HL-60 (cell line): ENCODE data around the gene SETBP1.

Source experiments
- GABPA ChIP-seq: IDR thresholded peaks from 2 replicates; pipeline ENCODE4 v1.6.1; 2012; ENCODE audit warnings: low read depth
- POLR2AphosphoS5 ChIP-seq: IDR thresholded peaks from 2 replicates; pipeline ENCODE4 v1.6.1; 2012; ENCODE audit warnings: low read depth
- TF ChIP-seq, protein P1 (sequence below): IDR thresholded peaks from one replicate; pipeline ENCODE4 v1.5.1; 2011; ENCODE audit warnings: low read length, control low read depth, inconsistent platforms; ENCODE audit not compliant: insufficient read depth

- TF ChIP-seq, protein P1, sequence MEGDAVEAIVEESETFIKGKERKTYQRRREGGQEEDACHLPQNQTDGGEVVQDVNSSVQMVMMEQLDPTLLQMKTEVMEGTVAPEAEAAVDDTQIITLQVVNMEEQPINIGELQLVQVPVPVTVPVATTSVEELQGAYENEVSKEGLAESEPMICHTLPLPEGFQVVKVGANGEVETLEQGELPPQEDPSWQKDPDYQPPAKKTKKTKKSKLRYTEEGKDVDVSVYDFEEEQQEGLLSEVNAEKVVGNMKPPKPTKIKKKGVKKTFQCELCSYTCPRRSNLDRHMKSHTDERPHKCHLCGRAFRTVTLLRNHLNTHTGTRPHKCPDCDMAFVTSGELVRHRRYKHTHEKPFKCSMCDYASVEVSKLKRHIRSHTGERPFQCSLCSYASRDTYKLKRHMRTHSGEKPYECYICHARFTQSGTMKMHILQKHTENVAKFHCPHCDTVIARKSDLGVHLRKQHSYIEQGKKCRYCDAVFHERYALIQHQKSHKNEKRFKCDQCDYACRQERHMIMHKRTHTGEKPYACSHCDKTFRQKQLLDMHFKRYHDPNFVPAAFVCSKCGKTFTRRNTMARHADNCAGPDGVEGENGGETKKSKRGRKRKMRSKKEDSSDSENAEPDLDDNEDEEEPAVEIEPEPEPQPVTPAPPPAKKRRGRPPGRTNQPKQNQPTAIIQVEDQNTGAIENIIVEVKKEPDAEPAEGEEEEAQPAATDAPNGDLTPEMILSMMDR, result no peak
- TF ChIP-seq POLR2AphosphoS5 (no peak), GABPA (no peak)
These were observed 46.6 kb downstream of the SETBP1 start for GRCh38 chr18:44727291-44727690.
